ENCODE measurements around the gene PTGES2.

GRCh38 chr9:128099932-128100491 lies 27.5 kb downstream of the PTGES2 start:
- no peak for TF ChIP-seq CTCF (IDR thresholded peaks at IDR 0.05)
- TF ChIP-seq POLR2A (IDR thresholded peaks at IDR 0.05), result no peak
